Middle frontal gyrus (tissue), 1 donor: Measurements from ENCODE around the gene PCGF3.
"Not testable (repeated sequence)": the region's sequence is repeated elsewhere in the genome, so short reads cannot be mapped to it uniquely, and the experiment has no call there.

Experiments used
- DNase-seq: peaks from one replicate; pipeline ENCODE4 v3.0.0-alpha.2; 2015; ENCODE audit warnings: low spot score; ENCODE audit errors: extremely low spot score

PCGF3 gene

DNA sequence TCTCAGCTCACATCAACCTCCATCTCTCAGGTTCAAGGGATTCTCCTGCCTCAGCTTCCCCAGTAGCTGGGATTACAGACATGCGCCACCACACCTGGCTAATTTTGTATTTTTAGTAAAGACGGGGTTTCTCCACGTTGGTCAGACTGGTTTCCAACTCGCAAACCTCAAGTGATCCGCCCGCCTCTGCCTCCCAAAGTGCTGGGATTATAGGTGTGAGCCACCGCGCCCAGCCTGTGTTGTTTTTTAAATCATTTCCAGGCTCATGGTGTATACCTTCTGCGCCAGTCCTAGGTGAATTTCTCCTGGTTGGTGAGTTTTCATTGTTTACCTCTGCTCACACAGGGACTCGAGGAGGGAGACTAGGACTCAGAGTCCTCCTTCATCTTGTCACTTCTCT lies 74.6 kb downstream of the PCGF3 start:
- DNase-seq: not testable (repeated sequence)

DNA sequence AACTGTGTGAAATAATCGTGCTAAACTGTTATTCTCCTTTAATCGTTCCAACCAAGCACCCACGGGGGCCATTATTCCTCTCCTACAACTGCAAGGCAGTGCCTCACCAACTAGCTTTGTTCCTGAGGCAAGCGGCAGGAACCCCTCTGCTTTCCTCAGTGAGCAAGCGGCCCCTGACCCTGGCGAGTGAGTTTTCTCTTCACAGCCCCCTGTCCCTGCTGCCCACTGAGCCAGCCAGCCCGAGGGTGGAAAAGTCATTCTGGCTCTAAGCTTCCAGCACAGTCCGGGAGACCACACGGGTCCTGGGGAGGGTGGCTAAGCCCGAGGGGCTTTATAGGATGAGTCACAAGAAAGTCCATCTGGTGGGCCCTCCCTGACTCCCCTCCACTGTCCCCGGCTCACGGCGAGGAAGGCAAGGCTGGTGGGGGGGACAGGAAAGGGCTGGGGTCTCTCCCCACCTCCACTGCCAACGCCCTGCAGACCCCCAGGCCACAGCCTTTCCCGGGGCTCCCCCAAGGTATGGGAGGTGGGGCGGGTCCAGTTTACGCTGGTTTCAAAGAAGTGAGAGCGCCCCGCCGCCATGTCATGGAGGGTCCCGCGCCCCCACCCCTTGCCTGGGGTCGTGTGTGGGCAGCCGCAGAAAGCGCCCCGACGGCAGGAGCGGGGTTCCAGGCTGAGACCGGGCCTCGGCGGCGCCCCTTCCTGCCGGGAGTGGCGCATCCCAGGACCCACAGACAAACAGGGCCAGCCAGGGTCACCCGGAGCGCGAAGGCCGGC lies 75.3 kb downstream of the PCGF3 start:
- no peak for DNase-seq

DNA sequence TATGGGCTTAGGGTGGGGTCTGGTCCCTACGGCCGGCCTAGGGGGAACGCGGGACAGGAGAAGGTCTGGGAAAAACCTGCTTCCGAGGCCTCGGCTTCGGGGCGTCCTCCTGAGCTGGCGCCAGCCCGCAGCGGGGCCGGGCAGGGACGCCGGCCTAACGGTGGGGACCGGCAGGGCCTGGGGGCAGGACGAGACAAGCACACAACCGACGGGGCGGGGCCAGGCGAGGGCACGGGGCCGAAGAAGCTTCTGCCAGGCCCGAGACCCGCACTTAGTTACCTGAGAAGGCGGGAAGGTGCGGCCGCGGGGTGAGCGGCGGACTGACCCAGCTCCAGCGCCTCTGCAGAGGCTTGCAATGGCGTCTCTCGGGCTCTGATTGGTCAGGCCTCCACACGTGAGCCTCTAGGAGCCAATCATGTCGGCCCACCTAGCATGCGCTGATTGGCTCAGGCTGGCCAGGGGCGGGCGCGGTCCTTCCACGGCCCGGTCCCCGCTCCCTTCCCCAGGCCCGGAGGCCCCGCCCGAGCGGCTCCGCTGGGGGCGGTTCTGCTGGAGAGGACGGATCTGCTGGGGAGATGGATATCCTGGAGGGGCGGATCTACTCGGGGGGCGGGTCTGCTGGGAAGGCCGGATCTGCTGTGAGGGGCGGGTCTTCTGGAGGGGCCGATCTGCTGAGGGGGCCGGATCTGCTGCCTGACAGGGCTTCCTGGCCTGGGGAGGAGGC lies 76.0 kb downstream of the PCGF3 start:
- peak; percentile 99 for DNase-seq

DNA sequence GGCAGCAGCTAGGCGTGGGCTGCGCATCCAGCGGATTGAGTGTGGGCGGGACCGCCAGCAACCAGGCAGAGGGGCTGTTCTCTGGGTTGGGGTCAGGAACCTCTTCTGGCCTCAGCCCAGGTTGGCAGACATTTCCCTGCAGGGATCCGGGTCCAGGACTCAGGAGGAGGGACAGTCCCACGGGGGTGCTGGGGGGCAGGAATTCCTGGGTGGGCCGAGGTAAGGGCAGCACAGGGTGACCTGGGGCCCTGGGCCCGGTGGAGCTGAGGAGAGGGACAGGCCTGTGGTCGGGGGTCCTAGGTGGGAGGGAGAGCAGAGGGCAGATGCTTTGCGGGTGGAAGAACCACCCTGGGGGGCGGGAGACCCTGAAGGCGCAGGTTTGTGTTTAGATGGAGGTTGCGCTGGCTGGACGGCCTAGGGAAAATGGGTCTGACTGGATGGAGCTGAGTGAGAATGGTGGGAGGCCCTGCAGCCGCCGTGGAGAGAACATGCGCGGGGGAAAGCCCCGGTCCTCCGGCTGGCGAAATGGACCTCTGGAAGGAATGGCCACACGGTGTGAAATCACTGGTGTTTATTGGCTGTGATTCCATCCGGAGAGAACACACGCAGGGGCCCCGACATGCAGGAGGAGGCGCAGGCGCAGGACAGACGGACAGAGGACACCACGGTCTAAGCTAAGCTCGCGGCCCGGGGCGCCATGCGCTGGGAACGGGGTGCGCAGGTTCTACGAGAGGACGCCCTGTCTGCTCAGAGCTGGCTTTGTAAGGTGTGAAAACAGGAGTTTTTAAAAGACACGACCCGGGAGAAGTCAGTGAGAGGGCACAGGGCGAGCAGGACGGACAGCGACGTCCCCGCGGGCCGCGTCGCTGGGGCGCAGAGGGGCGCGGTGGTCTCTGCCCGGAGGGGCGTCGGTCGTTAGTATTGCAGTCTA lies 79.0 kb downstream of the PCGF3 start:
- no peak for DNase-seq

DNA sequence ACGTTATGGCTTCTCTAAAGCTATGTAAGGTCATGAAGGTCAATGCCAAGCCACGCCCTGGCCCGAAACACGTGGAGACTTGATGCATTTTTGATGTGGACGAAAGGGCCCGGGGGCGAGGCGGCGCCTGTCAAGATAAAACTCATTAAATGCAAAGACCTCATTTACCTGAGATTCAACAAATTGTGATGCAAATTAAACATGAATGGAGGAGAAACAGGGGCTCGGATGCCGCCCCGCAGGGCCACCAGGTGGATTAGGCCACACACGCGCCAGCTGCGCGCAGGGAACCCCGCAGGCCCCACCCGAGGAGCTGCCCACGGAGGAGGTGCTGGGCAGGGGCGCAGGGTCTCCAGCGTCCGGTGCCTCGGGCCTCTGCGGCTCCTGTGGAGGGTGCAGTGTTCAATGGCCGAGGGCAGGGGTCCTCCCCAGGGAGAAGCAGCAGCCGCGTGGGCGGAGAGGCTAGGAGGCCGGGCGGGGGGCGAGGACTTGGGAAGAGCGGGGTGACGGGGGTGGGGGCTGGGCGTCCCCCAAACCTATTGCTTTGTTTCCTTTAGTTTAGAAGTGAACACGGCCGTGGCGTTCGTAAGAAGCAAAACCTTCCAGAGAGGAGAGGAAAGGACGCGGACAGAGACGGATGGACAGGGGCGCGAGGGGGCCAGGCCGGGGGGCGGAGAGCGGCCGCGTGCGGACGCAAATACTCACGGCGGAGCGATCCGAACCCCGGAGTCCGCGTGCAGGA lies 79.9 kb downstream of the PCGF3 start:
- no peak for DNase-seq

DNA sequence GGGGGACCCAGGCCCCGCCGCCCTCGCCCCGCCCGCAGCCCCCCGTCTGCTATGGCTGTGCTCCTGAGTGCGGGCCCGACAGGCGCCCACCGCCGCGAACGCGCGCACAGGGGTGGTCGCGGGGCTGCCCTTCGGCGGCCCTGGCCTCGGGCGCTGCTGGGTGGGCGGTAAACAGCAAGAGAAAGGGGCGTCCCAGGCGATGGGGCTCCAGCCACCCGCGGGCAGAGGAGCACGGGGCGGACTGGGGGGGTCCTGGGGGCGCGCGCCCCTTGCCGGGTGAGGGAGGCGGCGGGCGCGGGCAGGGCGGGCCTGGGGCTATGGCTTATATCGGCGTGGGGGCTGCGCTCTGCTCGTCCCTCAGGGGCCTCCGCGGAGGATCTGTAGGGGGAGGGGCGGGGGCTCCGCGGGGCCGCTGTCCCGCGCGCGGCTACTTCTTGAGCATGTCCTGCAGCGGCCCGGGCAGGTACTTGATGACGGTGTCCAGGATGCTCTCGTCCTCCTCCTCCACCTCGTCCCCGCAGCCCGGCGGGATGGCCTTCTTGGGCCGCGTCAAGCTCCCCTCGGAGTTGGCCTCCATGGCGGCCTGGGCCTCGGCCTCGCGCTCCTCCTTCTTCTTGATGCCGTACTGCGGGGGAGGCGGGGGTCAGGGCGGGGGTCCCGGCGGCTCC lies 80.6 kb downstream of the PCGF3 start:
- no peak for DNase-seq

DNA sequence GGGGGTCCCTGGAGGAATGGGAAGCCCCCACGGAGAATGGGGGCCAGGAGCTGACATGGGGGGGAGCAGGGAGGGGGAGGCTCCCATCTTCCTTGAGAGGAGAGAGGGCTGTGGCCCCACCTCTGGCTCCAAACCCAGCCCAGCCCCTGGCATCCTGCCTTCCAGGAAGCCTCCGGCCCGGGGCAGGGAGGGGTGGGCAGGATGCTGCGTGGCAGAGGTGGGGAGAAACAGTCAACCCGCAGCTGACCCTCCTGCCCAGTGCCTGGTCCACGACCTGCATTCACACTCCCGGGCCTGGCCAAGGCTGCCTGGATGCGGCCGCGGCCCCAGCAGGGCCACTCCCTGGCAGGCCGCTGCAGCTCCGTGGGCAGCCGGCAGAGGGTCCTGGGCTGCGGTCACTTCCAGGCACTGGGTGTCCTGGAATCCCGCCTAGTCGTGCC lies 81.2 kb downstream of the PCGF3 start:
- no peak for DNase-seq

DNA sequence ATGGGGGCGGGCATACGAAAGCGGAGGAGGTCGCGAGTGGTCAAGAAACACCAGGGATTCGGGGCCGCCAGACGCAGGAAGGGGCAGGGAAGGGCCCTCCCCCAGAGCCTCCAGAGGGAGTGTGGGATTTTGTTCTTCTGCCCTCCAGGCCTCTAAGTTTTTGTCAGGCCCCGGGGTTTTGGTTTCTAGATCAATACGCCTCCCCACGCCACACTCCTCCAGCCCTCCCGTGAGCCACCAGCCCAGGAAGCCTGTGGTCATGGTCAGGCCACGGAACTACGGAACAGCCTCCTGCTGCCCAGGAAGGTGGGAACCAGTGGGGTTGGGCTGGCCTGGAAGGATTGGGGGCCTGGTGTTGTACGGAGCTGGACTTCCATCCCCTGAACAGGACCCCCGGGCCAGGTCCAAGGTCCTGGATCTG lies 81.9 kb downstream of the PCGF3 start:
- no peak for DNase-seq

DNA sequence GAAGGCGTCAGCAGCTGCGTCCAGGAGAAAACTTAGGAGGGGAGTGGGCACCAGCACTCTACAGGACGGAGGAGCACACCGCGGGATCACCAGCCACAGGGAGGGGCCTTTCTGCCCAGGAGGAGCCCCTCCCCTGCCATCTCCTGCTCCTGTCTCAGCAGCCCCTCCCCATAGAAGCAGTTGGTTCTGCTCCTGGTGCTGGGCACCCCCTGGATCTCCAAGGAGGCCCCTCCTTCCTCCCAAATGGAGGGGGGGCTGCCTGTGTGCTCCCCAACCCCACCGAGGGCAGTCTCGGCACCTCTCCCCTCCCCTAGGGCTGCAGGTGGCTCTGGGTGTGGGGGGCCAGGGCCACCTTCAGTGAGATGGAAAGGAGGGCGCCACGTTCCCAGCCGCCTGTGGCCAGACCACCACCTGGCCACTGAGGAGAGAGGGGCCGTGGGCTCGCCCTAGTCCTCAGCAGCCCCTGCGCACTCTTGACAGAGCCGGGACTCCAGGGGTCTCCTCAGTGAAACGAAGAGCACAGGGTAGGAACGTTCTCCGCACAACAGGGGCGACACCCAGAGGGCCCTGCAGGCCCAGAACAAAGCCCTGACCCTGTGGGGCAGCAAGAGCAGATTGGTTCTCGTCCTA lies 82.5 kb downstream of the PCGF3 start:
- no peak for DNase-seq

DNA sequence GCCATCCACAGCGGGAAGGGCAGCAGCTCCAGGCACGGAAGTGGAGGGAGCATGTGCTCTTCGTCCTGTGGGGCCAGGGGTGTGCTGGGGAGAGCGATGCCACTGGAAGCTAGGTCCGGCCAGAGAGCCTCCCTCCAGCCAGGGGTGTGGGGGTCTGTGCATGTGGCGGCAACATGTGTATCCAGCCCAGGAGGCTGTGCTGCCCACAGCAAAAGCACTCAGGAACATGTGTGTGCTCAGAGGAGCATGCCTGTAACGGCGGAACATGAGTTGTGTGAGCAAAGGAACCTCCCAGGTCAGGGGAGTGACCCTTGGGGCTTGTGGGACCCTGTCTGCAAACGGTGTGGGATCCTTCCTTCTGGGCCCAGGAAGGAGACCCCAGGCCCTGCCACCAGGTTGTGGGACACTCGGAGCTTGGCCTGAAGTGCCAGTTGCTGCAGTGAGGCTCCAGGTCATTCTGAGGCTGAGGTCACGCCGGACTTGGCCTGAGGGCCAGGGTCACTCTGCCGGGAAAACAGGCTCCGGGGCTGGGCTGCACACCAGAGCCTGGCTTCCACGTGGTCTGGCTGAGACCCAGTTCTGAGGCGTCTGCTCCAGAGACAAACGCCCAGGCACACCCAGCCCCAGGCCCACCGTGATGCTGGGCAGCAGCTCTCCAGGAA lies 83.1 kb downstream of the PCGF3 start:
- DNase-seq: no peak

DNA sequence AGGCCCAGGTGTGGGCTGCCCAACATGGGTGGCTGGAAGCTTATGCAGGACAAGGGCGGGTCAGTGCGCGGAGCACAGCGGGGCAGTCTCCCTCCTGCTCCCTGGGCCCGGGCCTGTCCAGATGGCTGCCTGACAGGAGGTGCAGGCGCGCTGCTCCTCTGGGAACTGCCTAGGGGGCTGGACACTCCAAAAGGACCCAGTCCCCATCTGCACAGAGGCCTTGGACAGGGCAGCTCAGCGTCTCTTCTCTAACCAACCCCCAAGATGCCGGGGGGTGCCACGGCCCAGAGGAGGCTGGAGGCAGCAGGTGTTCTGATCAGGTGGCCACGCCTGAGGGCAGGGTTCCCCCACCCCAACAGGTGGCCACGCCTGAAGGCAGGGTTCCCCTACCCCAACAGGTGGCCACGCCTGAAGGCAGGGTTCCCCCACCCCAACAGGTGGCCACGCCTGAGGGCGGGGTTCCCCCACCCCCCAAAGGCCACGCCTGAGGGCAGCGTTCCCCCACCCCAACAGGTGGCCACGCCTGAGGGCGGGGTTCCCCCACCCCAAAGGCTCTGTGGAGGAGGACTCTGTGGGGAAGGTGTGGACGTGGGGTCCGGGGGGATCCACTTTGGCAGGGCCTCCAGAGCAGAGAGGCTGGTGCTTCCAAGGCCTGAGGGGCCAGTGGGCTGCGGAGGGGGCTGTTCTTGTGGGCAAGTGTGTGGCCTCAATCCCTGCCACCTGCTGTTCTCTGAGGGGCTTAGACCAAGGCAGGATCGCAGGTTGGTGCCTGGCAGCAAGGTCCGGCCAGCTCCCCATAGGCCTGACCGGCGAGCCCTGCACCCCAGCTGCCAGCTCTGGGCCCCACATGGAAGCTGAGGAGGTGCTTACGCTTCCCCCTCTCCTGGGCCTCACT lies 84.2 kb downstream of the PCGF3 start:
- DNase-seq: no peak

DNA sequence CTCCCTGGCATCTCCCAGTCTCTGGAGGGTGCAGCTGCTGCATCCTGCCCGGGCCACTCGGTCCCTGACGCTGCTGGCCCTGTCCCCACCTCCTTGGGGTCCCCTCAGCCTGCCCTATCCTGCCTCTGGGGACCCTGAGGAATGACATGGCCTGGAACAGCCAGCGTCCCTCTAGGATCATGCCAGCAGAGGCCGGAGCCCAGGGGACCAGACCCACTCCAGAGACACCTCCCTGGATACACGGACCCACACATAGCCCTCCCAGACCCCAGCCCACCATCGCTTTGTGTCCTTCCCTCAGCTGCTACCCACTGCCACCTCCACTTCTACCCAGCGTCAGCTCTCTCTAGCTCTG lies 84.8 kb downstream of the PCGF3 start:
- DNase-seq: no peak

DNA sequence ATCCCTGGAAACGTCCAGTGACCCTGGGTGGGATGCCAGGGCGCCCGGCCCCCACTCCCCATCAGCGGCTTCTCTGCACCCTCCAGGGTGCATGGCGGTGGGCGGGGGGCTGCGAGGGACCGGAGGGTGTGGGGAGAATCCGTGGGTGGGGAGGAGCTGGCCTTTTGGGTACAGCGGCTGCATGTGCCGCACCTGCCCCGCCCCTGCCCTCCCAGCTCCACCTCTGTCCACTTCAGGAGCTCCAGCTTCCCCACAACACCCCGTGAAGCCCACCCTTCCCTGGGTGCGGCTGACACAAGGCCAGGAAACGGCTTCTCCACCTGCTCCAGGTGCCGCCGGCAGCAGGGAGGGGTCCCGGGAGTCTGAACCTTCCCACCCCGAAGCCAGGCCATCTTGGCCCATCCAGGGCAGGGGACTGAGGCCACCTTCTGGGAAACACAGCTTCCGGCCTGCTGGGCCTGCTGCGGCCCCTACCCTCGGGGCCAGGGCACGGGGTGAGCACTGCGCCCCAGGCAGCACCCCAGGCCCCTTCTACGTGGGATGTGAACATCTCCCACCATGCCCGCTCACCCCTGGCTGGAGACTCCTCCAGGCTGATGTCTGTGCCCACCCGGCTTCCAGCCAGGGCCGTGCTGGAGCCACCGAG lies 85.7 kb downstream of the PCGF3 start:
- no peak for DNase-seq

DNA sequence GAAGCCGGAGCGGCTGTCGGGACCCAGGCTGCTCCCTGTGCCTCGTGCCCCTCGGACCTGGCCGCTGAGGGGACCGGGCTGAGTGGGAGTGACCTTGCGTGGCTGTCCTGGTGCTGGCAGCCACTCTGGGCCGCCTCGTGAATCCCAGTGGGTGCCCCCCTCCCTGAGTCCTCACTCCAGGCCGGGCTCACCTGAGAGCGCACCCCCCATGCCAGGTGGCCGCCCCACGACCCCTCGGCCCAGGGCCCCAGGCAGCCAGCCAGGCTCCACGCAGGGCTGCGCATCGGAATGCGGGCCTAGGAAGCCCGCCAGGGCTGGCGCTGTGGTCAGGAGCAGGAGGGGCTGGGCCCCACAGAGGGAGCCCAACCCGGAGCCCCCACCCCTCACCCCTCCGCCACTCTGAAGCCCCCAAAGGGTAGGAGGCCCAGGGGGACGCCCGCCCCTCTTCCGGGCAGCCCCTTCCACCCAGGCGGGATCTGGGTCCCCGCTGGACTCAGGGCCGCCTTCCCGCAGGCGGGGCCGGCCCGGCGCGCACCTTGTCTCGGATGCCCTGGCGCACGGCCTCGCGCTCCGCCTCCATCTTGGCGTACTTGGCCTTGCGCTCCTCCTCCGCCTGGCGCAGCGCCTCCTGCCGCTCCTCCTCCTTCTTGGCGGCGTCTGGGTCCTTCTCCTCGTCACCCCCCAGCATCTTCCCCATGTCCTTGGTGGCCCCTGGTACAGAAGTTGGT lies 86.4 kb downstream of the PCGF3 start:
- DNase-seq: no peak

DNA sequence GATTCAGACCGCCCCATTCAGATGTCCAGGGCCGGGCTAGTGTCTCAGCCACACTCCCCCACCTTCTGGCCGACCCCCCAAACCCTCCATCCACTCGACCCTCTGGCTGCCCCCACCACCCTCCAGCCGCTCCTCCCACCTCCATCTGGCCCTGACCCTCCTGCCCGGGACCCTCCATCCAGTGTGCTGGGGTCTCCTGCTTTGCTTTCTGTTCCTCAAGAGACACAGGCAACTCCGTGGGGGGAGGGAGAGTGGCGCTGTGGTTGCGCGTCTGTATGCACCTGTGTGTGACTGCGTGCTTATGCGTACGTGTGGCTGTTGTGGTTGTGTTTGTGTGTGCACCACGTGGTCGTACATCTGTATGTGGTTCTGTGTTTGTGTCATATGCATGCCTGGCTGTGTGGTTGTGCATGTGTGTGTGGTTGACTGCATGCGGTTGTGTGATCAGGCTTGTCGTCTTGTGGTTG lies 87.0 kb downstream of the PCGF3 start:
- no peak for DNase-seq

DNA sequence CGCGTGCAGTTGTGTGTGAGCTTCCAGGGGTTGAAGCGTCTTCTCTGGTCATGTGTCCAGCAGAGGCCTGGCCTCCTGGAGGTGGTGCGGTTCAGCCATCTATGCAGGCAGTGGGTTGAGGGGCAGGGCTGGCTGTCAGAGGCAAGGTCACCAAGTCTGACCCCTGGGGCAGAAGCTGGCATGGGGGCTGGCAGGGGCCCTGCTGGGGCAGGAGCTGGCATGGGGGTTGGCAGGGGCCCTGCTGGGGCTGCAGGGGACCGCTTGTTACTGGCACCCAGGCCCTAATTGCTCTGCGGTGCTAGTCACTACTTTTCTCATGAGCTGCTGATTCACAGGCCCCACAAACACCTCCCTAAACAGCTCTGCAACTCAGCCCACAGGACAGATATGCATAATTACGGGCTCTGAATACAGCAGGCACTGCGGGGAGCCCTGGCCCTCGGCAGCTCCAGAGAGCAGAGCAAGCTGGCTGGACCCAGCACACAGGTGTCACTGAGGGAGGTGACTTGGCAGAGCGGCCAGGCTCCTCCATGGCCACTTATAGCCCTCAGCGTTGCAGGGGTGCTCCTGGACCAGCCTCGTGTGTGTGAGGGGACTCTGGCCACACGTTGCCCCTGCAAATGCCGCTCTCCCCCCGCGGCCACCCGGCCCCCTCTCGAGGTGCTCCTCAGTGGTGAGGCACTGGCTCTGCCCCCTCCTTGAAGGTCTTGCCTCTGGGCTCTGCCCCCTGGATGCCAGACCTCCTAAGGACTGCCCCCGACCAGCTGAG lies 87.6 kb downstream of the PCGF3 start:
- DNase-seq: no peak
